ENCODE data around the gene GYG1.

GYG1 gene

GRCh38 chr3:148992027-148992634 lies 791 bp downstream of the GYG1 start:
- H3K27ac ChIP-seq (ENCODE audit: low read length), result no peak overlapping the region
- peak overlapping the region; percentile 28; the same call in 1 of the 2 replicates for H3K9ac ChIP-seq (ENCODE audit: low read depth, low read length)
- peak overlapping the region; percentile 63 for H3K4me3 ChIP-seq (ENCODE audit: low read length)

GRCh38 chr3:148992635-148993255 lies 1.4 kb downstream of the GYG1 start:
- Histone ChIP-seq H3K27ac (ENCODE audit: low read length) (no peak overlapping the region), H3K9me3 (ENCODE audit: insufficient read depth, low read depth, low read length) (no peaks in the 10 kb centered on the region), H3K4me1 (ENCODE audit: insufficient read depth, low read length) (no peaks in the 10 kb centered on the region; the same call in 1 of the 2 replicates), H3K27me3 (ENCODE audit: insufficient read depth, low read length) (peaks cover 13% of the 10 kb centered on the region), H3K4me3 (ENCODE audit: low read length) (peak overlapping the region; percentile 63), H3K9ac (ENCODE audit: low read depth, low read length) (peak overlapping the region; percentile 28; the same call in 1 of the 2 replicates), H3K36me3 (ENCODE audit: insufficient read depth, low read depth, low read length) (peaks cover 24% of the 10 kb centered on the region)

More at GRCh38 chr3:148992027-148992634, 791 bp downstream of the GYG1 start:
- Histone ChIP-seq H3K9me3 (ENCODE audit: insufficient read depth, low read depth, low read length) (no peaks in the 10 kb centered on the region), H3K4me1 (ENCODE audit: insufficient read depth, low read length) (no peaks in the 10 kb centered on the region; the same call in 1 of the 2 replicates), H3K36me3 (ENCODE audit: insufficient read depth, low read depth, low read length) (peaks cover 23% of the 10 kb centered on the region), H3K27me3 (ENCODE audit: insufficient read depth, low read length) (peaks cover 13% of the 10 kb centered on the region)

DNA sequence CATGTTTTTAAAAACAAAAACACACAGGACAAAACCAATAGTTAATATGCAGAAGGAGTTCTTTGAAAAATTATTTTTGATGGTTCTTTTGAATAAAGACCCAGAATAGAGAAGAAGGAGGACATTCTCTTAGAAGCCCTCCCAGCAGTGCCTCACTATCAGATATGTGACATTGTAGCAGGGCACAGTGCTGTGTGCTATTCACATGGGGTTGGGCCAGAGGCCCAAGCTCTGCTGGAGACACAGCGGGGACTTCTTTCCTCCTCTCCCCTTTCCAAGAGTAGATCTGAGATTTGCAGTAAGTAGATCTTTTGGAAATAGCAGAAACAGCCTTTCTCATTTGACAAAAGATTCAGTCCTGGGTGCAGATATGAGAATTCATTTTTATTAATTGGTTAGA lies 6.3 kb downstream of the GYG1 start:
- H3K9ac ChIP-seq (ENCODE audit: low read depth, low read length), result no peak overlapping the region
- no peak overlapping the region for H3K27ac ChIP-seq (ENCODE audit: low read length)
- H3K4me1 ChIP-seq (ENCODE audit: insufficient read depth, low read length), result peaks cover 22% of the 10 kb centered on the region
- no peaks in the 10 kb centered on the region for H3K9me3 ChIP-seq (ENCODE audit: insufficient read depth, low read depth, low read length)
- H3K27me3 ChIP-seq (ENCODE audit: insufficient read depth, low read length), result peaks cover 7% of the 10 kb centered on the region
- H3K4me3 ChIP-seq (ENCODE audit: low read length), result no peak overlapping the region
- H3K36me3 ChIP-seq (ENCODE audit: insufficient read depth, low read depth, low read length), result peaks cover 31% of the 10 kb centered on the region

GRCh38 chr3:148998297-148998696 lies 7.0 kb downstream of the GYG1 start:
- H3K9me3 ChIP-seq (ENCODE audit: insufficient read depth, low read depth, low read length), result no peaks in the 10 kb centered on the region
- H3K36me3 ChIP-seq (ENCODE audit: insufficient read depth, low read depth, low read length), result peaks cover 31% of the 10 kb centered on the region
- H3K4me3 ChIP-seq (ENCODE audit: low read length), result no peak overlapping the region
- H3K27ac ChIP-seq (ENCODE audit: low read length), result no peak overlapping the region
- H3K27me3 ChIP-seq (ENCODE audit: insufficient read depth, low read length), result peaks cover under 1% of the 10 kb centered on the region; the same call in 1 of the 2 replicates
- peaks cover 22% of the 10 kb centered on the region for H3K4me1 ChIP-seq (ENCODE audit: insufficient read depth, low read length)
- no peak overlapping the region for H3K9ac ChIP-seq (ENCODE audit: low read depth, low read length)

- peaks cover 31% of the 10 kb centered on the region for H3K36me3 ChIP-seq (ENCODE audit: insufficient read depth, low read depth, low read length)
- H3K27me3 ChIP-seq (ENCODE audit: insufficient read depth, low read length), result no peaks in the 10 kb centered on the region
- no peak overlapping the region for H3K27ac ChIP-seq (ENCODE audit: low read length)
- H3K9ac ChIP-seq (ENCODE audit: low read depth, low read length), result no peak overlapping the region
- no peak overlapping the region for H3K4me3 ChIP-seq (ENCODE audit: low read length)
- H3K9me3 ChIP-seq (ENCODE audit: insufficient read depth, low read depth, low read length), result no peaks in the 10 kb centered on the region
- H3K4me1 ChIP-seq (ENCODE audit: insufficient read depth, low read length), result peaks cover 25% of the 10 kb centered on the region
These were observed 7.5 kb downstream of the GYG1 start for GRCh38 chr3:148998715-148999423.

- H3K4me1 ChIP-seq (ENCODE audit: insufficient read depth, low read length), result peaks cover 34% of the 10 kb centered on the region
- no peaks in the 10 kb centered on the region for H3K27me3 ChIP-seq (ENCODE audit: insufficient read depth, low read length)
- H3K36me3 ChIP-seq (ENCODE audit: insufficient read depth, low read depth, low read length), result peaks cover 27% of the 10 kb centered on the region
- H3K27ac ChIP-seq (ENCODE audit: low read length), result no peak overlapping the region
- no peaks in the 10 kb centered on the region for H3K9me3 ChIP-seq (ENCODE audit: insufficient read depth, low read depth, low read length)
- no peak overlapping the region for H3K9ac ChIP-seq (ENCODE audit: low read depth, low read length)
- no peak overlapping the region for H3K4me3 ChIP-seq (ENCODE audit: low read length)
These were observed 8.5 kb downstream of the GYG1 start for GRCh38 chr3:148999806-149000205.

- Histone ChIP-seq H3K9ac (ENCODE audit: low read depth, low read length) (no peak overlapping the region), H3K4me3 (ENCODE audit: low read length) (no peak overlapping the region), H3K36me3 (ENCODE audit: insufficient read depth, low read depth, low read length) (peaks cover 25% of the 10 kb centered on the region), H3K9me3 (ENCODE audit: insufficient read depth, low read depth, low read length) (no peaks in the 10 kb centered on the region), H3K4me1 (ENCODE audit: insufficient read depth, low read length) (peaks cover 36% of the 10 kb centered on the region), H3K27ac (ENCODE audit: low read length) (no peak overlapping the region), H3K27me3 (ENCODE audit: insufficient read depth, low read length) (no peaks in the 10 kb centered on the region)
These were observed 8.9 kb downstream of the GYG1 start for GRCh38 chr3:149000206-149000745.

- peaks cover 12% of the 10 kb centered on the region; the same call in 1 of the 2 replicates for H3K36me3 ChIP-seq (ENCODE audit: insufficient read depth, low read depth, low read length)
- no peaks in the 10 kb centered on the region for H3K9me3 ChIP-seq (ENCODE audit: insufficient read depth, low read depth, low read length)
- peaks cover 41% of the 10 kb centered on the region for H3K4me1 ChIP-seq (ENCODE audit: insufficient read depth, low read length)
- no peak overlapping the region for H3K9ac ChIP-seq (ENCODE audit: low read depth, low read length)
- H3K27me3 ChIP-seq (ENCODE audit: insufficient read depth, low read length), result no peaks in the 10 kb centered on the region
- H3K4me3 ChIP-seq (ENCODE audit: low read length), result no peak overlapping the region
- H3K27ac ChIP-seq (ENCODE audit: low read length), result no peak overlapping the region
These were observed 10.4 kb downstream of the GYG1 start for GRCh38 chr3:149001727-149002126.

- no peaks in the 10 kb centered on the region for H3K27me3 ChIP-seq (ENCODE audit: insufficient read depth, low read length)
- H3K36me3 ChIP-seq (ENCODE audit: insufficient read depth, low read depth, low read length), result 0 out of 2 replicates have a peak, but pooled peaks cover 10% of the 10 kb centered on the region
- H3K9ac ChIP-seq (ENCODE audit: low read depth, low read length), result no peak overlapping the region
- no peak overlapping the region for H3K27ac ChIP-seq (ENCODE audit: low read length)
- peaks cover 33% of the 10 kb centered on the region for H3K4me1 ChIP-seq (ENCODE audit: insufficient read depth, low read length)
- no peak overlapping the region for H3K4me3 ChIP-seq (ENCODE audit: low read length)
- no peaks in the 10 kb centered on the region for H3K9me3 ChIP-seq (ENCODE audit: insufficient read depth, low read depth, low read length)
These were observed 12.4 kb downstream of the GYG1 start for GRCh38 chr3:149003653-149004305.

GRCh38 chr3:149004622-149005021 lies 13.3 kb downstream of the GYG1 start:
- H3K27ac ChIP-seq (ENCODE audit: low read length), result no peak overlapping the region
- H3K4me1 ChIP-seq (ENCODE audit: insufficient read depth, low read length), result peaks cover 26% of the 10 kb centered on the region
- no peak overlapping the region; the same call in 1 of the 2 replicates for H3K9ac ChIP-seq (ENCODE audit: low read depth, low read length)
- H3K4me3 ChIP-seq (ENCODE audit: low read length), result no peak overlapping the region
- H3K9me3 ChIP-seq (ENCODE audit: insufficient read depth, low read depth, low read length), result no peaks in the 10 kb centered on the region
- no peaks in the 10 kb centered on the region for H3K27me3 ChIP-seq (ENCODE audit: insufficient read depth, low read length)
- peaks cover 10% of the 10 kb centered on the region for H3K36me3 ChIP-seq (ENCODE audit: insufficient read depth, low read depth, low read length)

DNA sequence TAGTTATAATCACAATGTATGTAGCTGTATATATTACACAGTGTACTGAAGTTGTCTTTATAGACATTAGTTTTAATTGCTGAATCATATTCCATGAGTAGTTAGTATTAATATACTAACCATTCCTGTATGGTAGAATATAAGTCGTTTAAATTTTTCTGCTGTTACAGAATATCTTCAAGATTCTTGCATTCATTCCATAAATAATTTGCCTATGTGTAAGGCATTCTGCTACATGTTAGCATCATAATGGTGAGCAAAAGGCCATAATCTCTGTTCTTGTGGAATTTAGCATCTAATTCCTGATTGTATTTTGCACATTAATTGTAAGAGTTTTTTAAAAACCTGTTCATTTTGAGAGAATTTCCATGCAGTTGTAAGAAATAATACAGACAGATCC lies 14.1 kb downstream of the GYG1 start:
- no peaks in the 10 kb centered on the region for H3K9me3 ChIP-seq (ENCODE audit: insufficient read depth, low read depth, low read length)
- no peak overlapping the region for H3K27ac ChIP-seq (ENCODE audit: low read length)
- H3K9ac ChIP-seq (ENCODE audit: low read depth, low read length), result no peak overlapping the region
- peaks cover 19% of the 10 kb centered on the region for H3K4me1 ChIP-seq (ENCODE audit: insufficient read depth, low read length)
- no peaks in the 10 kb centered on the region for H3K27me3 ChIP-seq (ENCODE audit: insufficient read depth, low read length)
- peaks cover 14% of the 10 kb centered on the region for H3K36me3 ChIP-seq (ENCODE audit: insufficient read depth, low read depth, low read length)
- H3K4me3 ChIP-seq (ENCODE audit: low read length), result no peak overlapping the region
